Activated CD8-positive, alpha-beta T cell treated with anti-CD3 and anti-CD28 coated beads for 36 hours (primary cell): Measurements from ENCODE around the gene C1orf216. TPM values are rescaled to one million over a fixed set of nuclear protein-coding genes. Genes with fewer than 3 reads are reported as not detected.
A peak's percentile ranks its signal among the peaks of the same experiment; 100 is the strongest.

Source experiments
- ATAC-seq: fragments of 200-7000 bp; cut with Tn5 transposase; one replicate; pipeline ENCODE4 v1.10.0; 2021; ENCODE audit warnings: mild to moderate bottlenecking, moderate library complexity
- CTCF ChIA-PET: fragments of 350-600 bp; sonication (Branson Sonifier 250); formaldehyde crosslinking; loops from one replicate; lab custom pipeline; 2021; ENCODE audit warnings: antibody characterized with exemption; lab: Charles Lee
- POLR2A ChIA-PET: fragments of 350-600 bp; sonication (Branson Sonifier 250); formaldehyde crosslinking; loops from one replicate; lab custom pipeline; 2021; ENCODE audit warnings: antibody characterized with exemption; lab: Charles Lee
- DNase-seq: peaks from one replicate; pipeline ENCODE4 v3.0.0-alpha.2; 2020
- H3K27ac Mint-ChIP-seq: one replicate; pipeline ENCODE4 v1.8.0; 2021; ENCODE audit warnings: mild to moderate bottlenecking, mixed read lengths
- H3K27me3 Mint-ChIP-seq: one replicate; pipeline ENCODE4 v1.8.0; 2021; ENCODE audit warnings: mixed read lengths
- H3K36me3 Mint-ChIP-seq: one replicate; pipeline ENCODE4 v1.8.0; 2021; ENCODE audit warnings: low read depth, mixed read lengths
- H3K4me1 Mint-ChIP-seq: one replicate; pipeline ENCODE4 v1.8.0; 2021; ENCODE audit warnings: low read depth, mixed read lengths
- H3K4me3 Mint-ChIP-seq: one replicate; pipeline ENCODE4 v1.8.0; 2021; ENCODE audit warnings: mild to moderate bottlenecking, moderate library complexity, mixed read lengths
- H3K9me3 Mint-ChIP-seq: one replicate; pipeline ENCODE4 v1.8.0; 2021; ENCODE audit warnings: mixed read lengths
- intact Hi-C: fragments of 100-400 bp; cut with micrococcal nuclease; formaldehyde crosslinking; loops from one replicate; pipeline ENCODE4 v1.10.0; 2022
- total RNA-seq, 2 experiments: library from RNA; stranded (reverse); gene quantifications; one replicate each; pipeline ENCODE4 v1.2.3, GENCODE V29; 2021
- TF ChIP-seq, protein P1 (sequence below): fragments of 200-600 bp; IDR thresholded peaks from one replicate; pipeline ENCODE4 v1.8.0; 2022; ENCODE audit warnings: antibody characterized with exemption, mild to moderate bottlenecking

The C1orf216 gene
- total RNA-seq, 2 experiments from 2014 or later: 10.4 to 11.0 TPM

- H3K36me3 Mint-ChIP-seq: peaks cover 4% of the 10 kb centered on the region
- CTCF ChIA-PET: interaction anchor here (0.7 to 10.4 kb wide), 42 partner anchors 10 to 295 kb away, joined by 3 to 131 read pairs (median 4); partner anchors contain the start of genes C1orf216, KIAA0319L, NCDN and TFAP2E
- ATAC-seq: no peak
- no peak overlapping the region for H3K4me3 Mint-ChIP-seq
- intact Hi-C loops: no loop called here
- no peaks in the 10 kb centered on the region for H3K4me1 Mint-ChIP-seq
- no peaks in the 10 kb centered on the region for H3K27me3 Mint-ChIP-seq
- no peak for DNase-seq
- POLR2A ChIA-PET: interaction anchor here (1.1 to 1.4 kb wide), 3 partner anchors 20 to 154 kb away, joined by 3 to 4 read pairs (median 3); no protein-coding TSS in a partner anchor
- no peak overlapping the region for H3K27ac Mint-ChIP-seq
- TF ChIP-seq, protein P1, sequence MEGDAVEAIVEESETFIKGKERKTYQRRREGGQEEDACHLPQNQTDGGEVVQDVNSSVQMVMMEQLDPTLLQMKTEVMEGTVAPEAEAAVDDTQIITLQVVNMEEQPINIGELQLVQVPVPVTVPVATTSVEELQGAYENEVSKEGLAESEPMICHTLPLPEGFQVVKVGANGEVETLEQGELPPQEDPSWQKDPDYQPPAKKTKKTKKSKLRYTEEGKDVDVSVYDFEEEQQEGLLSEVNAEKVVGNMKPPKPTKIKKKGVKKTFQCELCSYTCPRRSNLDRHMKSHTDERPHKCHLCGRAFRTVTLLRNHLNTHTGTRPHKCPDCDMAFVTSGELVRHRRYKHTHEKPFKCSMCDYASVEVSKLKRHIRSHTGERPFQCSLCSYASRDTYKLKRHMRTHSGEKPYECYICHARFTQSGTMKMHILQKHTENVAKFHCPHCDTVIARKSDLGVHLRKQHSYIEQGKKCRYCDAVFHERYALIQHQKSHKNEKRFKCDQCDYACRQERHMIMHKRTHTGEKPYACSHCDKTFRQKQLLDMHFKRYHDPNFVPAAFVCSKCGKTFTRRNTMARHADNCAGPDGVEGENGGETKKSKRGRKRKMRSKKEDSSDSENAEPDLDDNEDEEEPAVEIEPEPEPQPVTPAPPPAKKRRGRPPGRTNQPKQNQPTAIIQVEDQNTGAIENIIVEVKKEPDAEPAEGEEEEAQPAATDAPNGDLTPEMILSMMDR: no peak
- H3K9me3 Mint-ChIP-seq: no peaks in the 10 kb centered on the region
Measured at GRCh38 chr1:35727434-35728040, 8.9 kb upstream of the C1orf216 start.

DNA sequence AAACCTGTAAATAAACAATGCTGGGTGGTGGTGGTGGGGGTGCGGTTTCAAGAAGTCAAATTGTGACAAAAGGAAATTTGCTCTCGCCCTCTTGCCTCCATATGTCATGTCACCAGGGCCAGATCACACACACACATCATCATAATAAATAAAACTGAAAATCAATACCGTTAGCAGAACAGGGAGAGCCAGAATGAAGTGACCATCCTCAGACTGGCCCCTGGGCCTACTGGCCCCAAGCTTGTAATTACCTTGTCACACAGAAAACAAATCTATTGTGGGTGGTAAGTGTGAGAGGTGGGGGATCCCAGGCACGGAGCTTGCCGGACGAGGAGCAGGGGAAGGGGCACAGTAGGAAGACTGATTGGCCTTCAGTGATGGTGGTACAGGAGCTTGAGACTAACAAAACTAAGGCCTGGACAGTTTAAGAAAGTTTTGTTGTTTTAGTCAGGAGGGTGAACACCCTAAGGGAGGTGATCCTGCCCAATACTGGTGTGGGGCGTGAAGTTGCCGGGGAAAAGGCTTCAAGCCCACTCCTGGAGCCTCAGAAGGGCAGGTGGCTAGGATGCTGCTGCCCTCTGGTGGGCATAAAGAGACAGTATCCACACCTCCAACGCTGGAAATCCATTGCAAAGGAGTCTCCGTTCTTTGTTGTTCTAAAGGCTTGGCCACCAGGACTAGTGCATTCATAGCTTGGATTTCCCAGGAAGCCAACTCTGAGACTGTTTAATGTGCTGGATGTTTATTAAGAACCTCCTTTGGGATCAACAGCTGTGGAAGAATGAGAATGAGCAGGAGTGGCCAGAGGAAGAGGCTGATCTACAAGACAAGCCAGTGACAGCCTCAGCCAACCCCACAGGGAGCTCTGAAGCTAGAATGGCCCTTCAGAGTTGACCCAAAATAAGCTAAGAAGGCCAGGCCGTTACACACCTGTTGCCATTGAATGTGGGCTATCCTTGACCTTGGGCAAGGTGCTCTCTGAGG, 8.1 kb upstream of the C1orf216 start:
- ATAC-seq (peak; percentile 90), DNase-seq (peak; percentile 67)
- no peaks in the 10 kb centered on the region for H3K27me3 Mint-ChIP-seq
- CTCF ChIA-PET: interaction anchor here (0.6 to 10.4 kb wide), 45 partner anchors 8 to 318 kb away, joined by 3 to 131 read pairs (median 4); partner anchors contain the start of genes C1orf216, KIAA0319L, NCDN and TFAP2E
- no peak overlapping the region for H3K27ac Mint-ChIP-seq
- H3K4me1 Mint-ChIP-seq: no peaks in the 10 kb centered on the region
- intact Hi-C loops: no loop called here
- H3K4me3 Mint-ChIP-seq: no peak overlapping the region
- peaks cover 4% of the 10 kb centered on the region for H3K36me3 Mint-ChIP-seq
- TF ChIP-seq, protein P1: peak; percentile 85
- POLR2A ChIA-PET: interaction anchor here (1.3 to 1.4 kb wide), 2 partner anchors 19 to 30 kb away, joined by 3 to 4 read pairs; no protein-coding TSS in a partner anchor
- no peaks in the 10 kb centered on the region for H3K9me3 Mint-ChIP-seq

GRCh38 chr1:35725596-35725995, 6.9 kb upstream of the C1orf216 start:
- TF ChIP-seq, protein P1: no peak
- H3K27me3 Mint-ChIP-seq: no peaks in the 10 kb centered on the region
- H3K9me3 Mint-ChIP-seq: no peaks in the 10 kb centered on the region
- H3K4me1 Mint-ChIP-seq: no peaks in the 10 kb centered on the region
- no peak overlapping the region for H3K4me3 Mint-ChIP-seq
- ChIA-PET CTCF (interaction anchor here (0.9 to 10.4 kb wide), 11 partner anchors 11 to 275 kb away, joined by 3 to 131 read pairs (median 12); partner anchors contain the start of genes C1orf216 and TFAP2E), POLR2A (interaction anchor here (0.5 to 0.7 kb wide), 2 partner anchors 22 to 175 kb away, joined by 3 read pairs; no protein-coding TSS in a partner anchor)
- DNase-seq: no peak
- no peaks in the 10 kb centered on the region for H3K36me3 Mint-ChIP-seq
- no peak for ATAC-seq
- no peak overlapping the region for H3K27ac Mint-ChIP-seq
- intact Hi-C loops: no loop called here

DNA sequence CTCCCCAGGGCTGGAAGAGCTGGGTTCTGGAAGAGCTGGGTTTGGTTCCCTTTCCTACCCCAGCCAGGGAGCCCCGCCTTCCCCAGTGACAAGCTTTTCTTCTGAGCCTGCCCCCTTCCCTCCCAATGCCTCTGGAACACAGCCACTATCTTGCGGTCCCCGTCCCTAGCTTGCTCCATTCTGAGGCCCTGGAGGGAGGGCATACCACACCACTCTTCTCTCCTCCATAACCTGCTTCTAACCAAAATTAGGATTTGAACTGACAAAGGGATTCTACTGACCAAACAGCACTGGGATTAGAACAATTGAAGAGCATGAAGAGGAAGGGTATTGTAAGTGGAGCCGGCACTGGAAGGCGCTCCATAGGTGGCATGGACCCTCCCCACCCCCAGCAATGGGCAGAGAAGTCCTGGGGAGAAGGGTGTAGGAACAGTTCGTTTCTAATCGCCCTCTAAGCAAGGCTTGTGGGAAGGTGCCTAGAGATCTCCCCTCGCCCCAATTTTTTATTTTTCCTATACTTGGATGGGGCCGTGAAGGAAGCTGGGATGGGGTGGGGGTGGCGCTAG, 690 bp downstream of the C1orf216 start:
- intact Hi-C loops: loop anchor here (2.0 to 5.0 kb wide), 2 partner anchors 81 to 146 kb away; partner anchors contain the start of gene TFAP2E
- TF ChIP-seq, protein P1: no peak
- Mint-ChIP-seq H3K9me3 (no peaks in the 10 kb centered on the region), H3K4me3 (peak overlapping the region; percentile 76), H3K27me3 (no peaks in the 10 kb centered on the region), H3K27ac (peak overlapping the region; percentile 32), H3K4me1 (peaks cover 30% of the 10 kb centered on the region), H3K36me3 (peaks cover 14% of the 10 kb centered on the region)
- DNase-seq: no peak
- ChIA-PET POLR2A (interaction anchor here (0.6 to 1.9 kb wide), 5 partner anchors 10 to 621 kb away, joined by 3 to 6 read pairs (median 3); no protein-coding TSS in a partner anchor), CTCF (interaction anchor here (1.0 to 8.9 kb wide), 8 partner anchors 10 to 151 kb away, joined by 3 to 131 read pairs (median 19); partner anchors contain the start of genes CLSPN and TFAP2E)
- ATAC-seq: no peak
